ENCODE data around the gene EFCAB14. TPM values are rescaled to one million over a fixed set of nuclear protein-coding genes. Genes with fewer than 3 reads are reported as not detected.
"Not testable (repeated sequence)": the region's sequence is repeated elsewhere in the genome, so short reads cannot be mapped to it uniquely, and the experiment has no call there.

EFCAB14 gene
- total and polyA plus RNA-seq, 2 experiments from 2014 or later: 38.5 to 79.3 TPM

GRCh38 chr1:46757956-46758528, 39.1 kb upstream of the EFCAB14 start:
- Histone ChIP-seq H3K79me2 (no peaks in the 10 kb centered on the region), H3K27ac (peak overlapping the region; percentile 81), H2AFZ (no peak overlapping the region), H4K20me1 (ENCODE audit: insufficient read depth, poor library complexity, severe bottlenecking) (no peaks in the 10 kb centered on the region), H3K9me2 (replicated peaks; ENCODE audit: insufficient read depth) (no peaks in the 10 kb centered on the region), H3K4me2 (no peak overlapping the region), H3K9me3 (ENCODE audit: low read depth) (no peaks in the 10 kb centered on the region), H3K4me3 (no peak overlapping the region), H3K4me1 (ENCODE audit: insufficient read depth) (peaks cover 44% of the 10 kb centered on the region), H3K36me3 (replicated peaks; ENCODE audit: insufficient read depth, low read depth) (no peaks in the 10 kb centered on the region), H3K27me3 (no peaks in the 10 kb centered on the region)
- DNase-seq (ENCODE audit: low spot score): no peak
- TF ChIP-seq EZH2 (IDR thresholded peaks at IDR 0.05; ENCODE audit: borderline replicate concordance) (no peak), CTCF (IDR thresholded peaks at IDR 0.05; ENCODE audit: poor library complexity) (no peak), EZH2phosphoT487 (IDR thresholded peaks at IDR 0.05; ENCODE audit: low read depth, severe bottlenecking, unreplicated experiment) (no peak)

- Histone ChIP-seq H3K27me3 (no peaks in the 10 kb centered on the region), H3K4me1 (ENCODE audit: insufficient read depth) (peaks cover 41% of the 10 kb centered on the region), H3K36me3 (replicated peaks; ENCODE audit: insufficient read depth, low read depth) (no peaks in the 10 kb centered on the region), H3K4me3 (no peak overlapping the region), H3K9me3 (ENCODE audit: low read depth) (no peaks in the 10 kb centered on the region), H3K4me2 (no peak overlapping the region), H4K20me1 (ENCODE audit: insufficient read depth, poor library complexity, severe bottlenecking) (no peaks in the 10 kb centered on the region), H2AFZ (no peak overlapping the region), H3K9me2 (replicated peaks; ENCODE audit: insufficient read depth) (no peaks in the 10 kb centered on the region), H3K27ac (peak overlapping the region; percentile 81), H3K79me2 (no peaks in the 10 kb centered on the region)
- 37% methylated on average over 6 of the region's 6 CpGs for WGBS (ENCODE audit: low lambda C conversion rate, missing lambda C conversion rate)
- TF ChIP-seq CTCF (IDR thresholded peaks at IDR 0.05; ENCODE audit: poor library complexity) (no peak), EZH2 (IDR thresholded peaks at IDR 0.05; ENCODE audit: borderline replicate concordance) (no peak), EZH2phosphoT487 (IDR thresholded peaks at IDR 0.05; ENCODE audit: low read depth, severe bottlenecking, unreplicated experiment) (no peak)
- DNase-seq (ENCODE audit: low spot score): no peak
Measured at GRCh38 chr1:46757247-46757955, 38.5 kb upstream of the EFCAB14 start.

GRCh38 chr1:46755121-46755520, 36.2 kb upstream of the EFCAB14 start:
- no peaks in the 10 kb centered on the region for H3K27me3 ChIP-seq
- H3K27ac ChIP-seq: peak overlapping the region; percentile 81
- no peaks in the 10 kb centered on the region for H4K20me1 ChIP-seq (ENCODE audit: insufficient read depth, poor library complexity, severe bottlenecking)
- H3K36me3 ChIP-seq (replicated peaks; ENCODE audit: insufficient read depth, low read depth): no peaks in the 10 kb centered on the region
- H3K9me3 ChIP-seq (ENCODE audit: low read depth): no peaks in the 10 kb centered on the region
- no peak for TF ChIP-seq EZH2phosphoT487 (IDR thresholded peaks at IDR 0.05; ENCODE audit: low read depth, severe bottlenecking, unreplicated experiment)
- no peak for TF ChIP-seq CTCF (IDR thresholded peaks at IDR 0.05; ENCODE audit: poor library complexity)
- no peak for TF ChIP-seq EZH2 (IDR thresholded peaks at IDR 0.05; ENCODE audit: borderline replicate concordance)
- H2AFZ ChIP-seq: no peak overlapping the region
- DNase-seq (ENCODE audit: low spot score): peak; percentile 41
- peak overlapping the region; percentile 51 for H3K4me2 ChIP-seq
- no peaks in the 10 kb centered on the region for H3K79me2 ChIP-seq
- no peak overlapping the region for H3K4me3 ChIP-seq
- no peaks in the 10 kb centered on the region for H3K9me2 ChIP-seq (replicated peaks; ENCODE audit: insufficient read depth)
- peaks cover 41% of the 10 kb centered on the region for H3K4me1 ChIP-seq (ENCODE audit: insufficient read depth)
- WGBS (ENCODE audit: low lambda C conversion rate, missing lambda C conversion rate): 53% methylated on average over 4 of the region's 4 CpGs

GRCh38 chr1:46754707-46755106, 35.8 kb upstream of the EFCAB14 start:
- H3K9me2 ChIP-seq (replicated peaks; ENCODE audit: insufficient read depth); H4K20me1 ChIP-seq (ENCODE audit: insufficient read depth, poor library complexity, severe bottlenecking); H3K4me3 ChIP-seq; H2AFZ ChIP-seq; H3K27me3 ChIP-seq; H3K9me3 ChIP-seq (ENCODE audit: low read depth); H3K79me2 ChIP-seq; DNase-seq (ENCODE audit: low spot score); H3K36me3 ChIP-seq (replicated peaks; ENCODE audit: insufficient read depth, low read depth): not testable (repeated sequence)
- 51% methylated on average over 4 of the region's 4 CpGs for WGBS (ENCODE audit: low lambda C conversion rate, missing lambda C conversion rate)
- Histone ChIP-seq H3K4me2 (peak overlapping the region; percentile 51), H3K4me1 (ENCODE audit: insufficient read depth) (peaks cover 41% of the 10 kb centered on the region), H3K27ac (peak overlapping the region; percentile 81)
